Common myeloid progenitor, CD34-positive (primary cell): ENCODE data around the gene KLHDC9.
"Not testable (repeated sequence)": the region's sequence is repeated elsewhere in the genome, so short reads cannot be mapped to it uniquely, and the experiment has no call there.

Experiments
- CTCF ChIA-PET: fragments of 350-600 bp; sonication (Branson Sonifier 250); formaldehyde crosslinking; loops from one replicate; lab custom pipeline; 2021; ENCODE audit warnings: antibody characterized with exemption; lab: Charles Lee
- POLR2A ChIA-PET: fragments of 350-600 bp; sonication (Branson Sonifier 250); formaldehyde crosslinking; loops from one replicate; lab custom pipeline; 2021; ENCODE audit warnings: antibody characterized with exemption; lab: Charles Lee
- DNase-seq, 3 donors: peaks; one replicate each; pipeline versions ENCODE4 v3.0.0 to v3.0.0-alpha.2; 2013
- H3K27ac ChIP-seq, 2 experiments: 1 replicate in 1 of 2; 2 replicates in 1 of 2; pipeline ENCODE4 v1.7.0; 2013; ENCODE audit warnings: inconsistent platforms in 2 of 2, low read length in 2 of 2, mild to moderate bottlenecking in 2 of 2, low read depth in 1 of 2, moderate library complexity in 1 of 2; ENCODE audit not compliant: severe bottlenecking in 2 of 2, insufficient read depth in 1 of 2, poor library complexity in 1 of 2
- H3K27me3 ChIP-seq, 5 experiments: replicated peaks in 2 of 5; 1 replicate in 3 of 5; 2 replicates in 2 of 5; pipeline versions ENCODE4 v1.6.1 to v1.7.0; 2013; ENCODE audit warnings: low read length in 4 of 5, mild to moderate bottlenecking in 2 of 5, moderate library complexity in 2 of 5, inconsistent platforms in 1 of 5; ENCODE audit not compliant: insufficient read depth in 5 of 5, control insufficient read depth in 4 of 5
- H3K36me3 ChIP-seq, 4 experiments: 1 replicate in 2 of 4; 2 replicates in 2 of 4; pipeline versions ENCODE4 v1.6.1 to v1.7.0; 2013; ENCODE audit warnings: low read length in 3 of 4, control low read depth in 1 of 4, mild to moderate bottlenecking in 1 of 4; ENCODE audit not compliant: control insufficient read depth in 4 of 4, insufficient read depth in 4 of 4
- H3K4me1 ChIP-seq, 4 experiments: 1 replicate in 3 of 4; 2 replicates in 1 of 4; pipeline versions ENCODE4 v1.6.1 to v1.7.1; 2013; ENCODE audit warnings: low read length in 3 of 4, mild to moderate bottlenecking in 3 of 4, control low read depth in 1 of 4, inconsistent platforms in 1 of 4, moderate library complexity in 1 of 4; ENCODE audit not compliant: control insufficient read depth in 4 of 4, insufficient read depth in 4 of 4; ENCODE audit errors: control extremely low read depth in 1 of 4
- H3K4me3 ChIP-seq, 7 experiments: 1 replicate in 4 of 7; 2 replicates in 3 of 7; pipeline versions ENCODE4 v1.5.1 to v1.7.0; 2013; ENCODE audit warnings: mild to moderate bottlenecking in 7 of 7, low read length in 6 of 7, moderate library complexity in 6 of 7, inconsistent platforms in 2 of 7, low read depth in 2 of 7, control low read depth in 1 of 7; ENCODE audit not compliant: insufficient read depth in 4 of 7, control insufficient read depth in 1 of 7; ENCODE audit errors: extremely low read depth in 1 of 7
- H3K9me3 ChIP-seq, 5 experiments: 1 replicate in 4 of 5; 2 replicates in 1 of 5; pipeline versions ENCODE4 v1.6.1 to v1.7.1; 2013; ENCODE audit warnings: low read length in 4 of 5, mild to moderate bottlenecking in 2 of 5, inconsistent platforms in 1 of 5, low read depth in 1 of 5, moderate library complexity in 1 of 5; ENCODE audit not compliant: control insufficient read depth in 4 of 5, insufficient read depth in 2 of 5; ENCODE audit errors: control extremely low read depth in 1 of 5
- WGBS: methylation state at CpG from one replicate; pipeline ENCODE4 v1.1.5; 2013; ENCODE audit not compliant: insufficient coverage; 5-methylcytosine and 5-hydroxymethylcytosine counted together

KLHDC9 gene

GRCh38 chr1:161115132-161115711 is 17.1 kb downstream of the KLHDC9 start:
- Histone ChIP-seq H3K4me1 (peaks cover 46 to 84% (median 63%) of the 10 kb centered on the region in 4 experiments), H3K4me3 (no peak overlapping the region), H3K27me3 (no peaks in the 10 kb centered on the region), H3K9me3 (no peaks in the 10 kb centered on the region), H3K36me3 (peaks cover under 1 to 10% (median 3%) of the 10 kb centered on the region in 4 experiments), H3K27ac (peak overlapping the region in 1 of 2 experiments; percentile 55)
- CTCF ChIA-PET = interaction anchor here (1.0 to 2.6 kb wide), 2 partner anchors 16 to 41 kb away, joined by 3 to 7 read pairs; no protein-coding TSS in a partner anchor
- POLR2A ChIA-PET = interaction anchor here (1.2 kb wide), 1 partner anchor 17 kb away, joined by 4 read pairs; the partner anchor contains the start of gene DEDD
- DNase-seq = peak in 1 of 3 donors; percentile 22
- 95% methylated on average over 12 of the region's 12 CpGs for WGBS

GRCh38 chr1:161115961-161116360 is 17.8 kb downstream of the KLHDC9 start:
- H3K4me1 ChIP-seq = peaks cover 46 to 86% (median 61%) of the 10 kb centered on the region in 4 experiments
- POLR2A ChIA-PET, DNase-seq, H3K27ac ChIP-seq, H3K9me3 ChIP-seq, H3K4me3 ChIP-seq, H3K27me3 ChIP-seq: not testable (repeated sequence)
- peaks cover 4 to 17% (median 8%) of the 10 kb centered on the region in 4 experiments for H3K36me3 ChIP-seq
- 94% methylated on average over 6 of the region's 6 CpGs for WGBS
- CTCF ChIA-PET = interaction anchor here (1.0 to 2.7 kb wide), 4 partner anchors 15 to 74 kb away, joined by 3 to 16 read pairs (median 6); no protein-coding TSS in a partner anchor

- 0% methylated on average over 55 of the region's 58 CpGs for WGBS
- DNase-seq = peak; percentile 85 to 93 (median 88)
- Histone ChIP-seq H3K9me3 (no peaks in the 10 kb centered on the region), H3K27me3 (no peaks in the 10 kb centered on the region), H3K27ac (peak within 1 kb of the TSS; percentile 78 to 93), H3K36me3 (peaks cover 7 to 36% (median 24%) of the 10 kb centered on the region in 4 experiments), H3K4me3 (peak within 1 kb of the TSS; percentile 66 to 100 (median 97)), H3K4me1 (peaks cover 33 to 78% (median 60%) of the 10 kb centered on the region in 4 experiments)
- ChIA-PET CTCF (interaction anchor here (0.9 to 2.7 kb wide), 11 partner anchors 9 to 97 kb away, joined by 3 to 16 read pairs (median 6); partner anchors contain the start of genes DEDD and F11R), POLR2A (interaction anchor here (0.6 to 1.2 kb wide), 3 partner anchors 15 to 23 kb away, joined by 4 to 7 read pairs (median 6); partner anchors contain the start of genes DEDD and KLHDC9)
Observed at GRCh38 chr1:161117759-161118581, 19.8 kb downstream of the KLHDC9 start, which contains the start of the genes NIT1 and PFDN2. TSS of gene NIT1 (plus strand) at chr1:161118105. CDS start at chr1:161118177, 72 bp downstream. TSS of gene PFDN2 (minus strand) at chr1:161118037. CDS start at chr1:161118026, 11 bp downstream.

GRCh38 chr1:161119092-161119903 is 21.1 kb downstream of the KLHDC9 start:
- H3K36me3 ChIP-seq = peaks cover 7 to 47% (median 35%) of the 10 kb centered on the region in 4 experiments

GRCh38 chr1:161121042-161121650 is 23.0 kb downstream of the KLHDC9 start:
- Histone ChIP-seq H3K36me3 (peaks cover 7 to 55% (median 42%) of the 10 kb centered on the region in 4 experiments), H3K4me3 (no peak overlapping the region), H3K9me3 (no peaks in the 10 kb centered on the region), H3K4me1 (peaks cover 19 to 48% (median 36%) of the 10 kb centered on the region in 4 experiments), H3K27me3 (no peaks in the 10 kb centered on the region), H3K27ac (peak overlapping the region; percentile 7 to 33)
- POLR2A ChIA-PET = no interaction called here
- CTCF ChIA-PET = interaction anchor here (0.8 to 1.8 kb wide), 6 partner anchors 9 to 123 kb away, joined by 3 to 10 read pairs (median 4); no protein-coding TSS in a partner anchor
- WGBS = no CpG with 5 or more reads among the region's 3 CpGs
- no peak for DNase-seq

More at GRCh38 chr1:161119092-161119903, 21.1 kb downstream of the KLHDC9 start:
- DNase-seq = peak; percentile 63 to 84 (median 73)
- peak overlapping the region in 6 of 7 experiments; percentile 0 to 100 (median 93) for H3K4me3 ChIP-seq
- peaks cover 23 to 65% (median 48%) of the 10 kb centered on the region in 4 experiments for H3K4me1 ChIP-seq
- 72% methylated on average over 8 of the region's 10 CpGs for WGBS
- CTCF ChIA-PET = interaction anchor here (0.8 to 1.3 kb wide), 2 partner anchors 9 to 14 kb away, joined by 3 to 6 read pairs; partner anchors contain the start of gene DEDD
- H3K9me3 ChIP-seq = no peaks in the 10 kb centered on the region
- peak overlapping the region; percentile 18 to 93 for H3K27ac ChIP-seq
- no peaks in the 10 kb centered on the region for H3K27me3 ChIP-seq
- POLR2A ChIA-PET = interaction anchor here (0.6 kb wide), 1 partner anchor 15 kb away, joined by 3 read pairs; no protein-coding TSS in a partner anchor
